Activated CD8-positive, alpha-beta memory T cell treated with anti-CD3 and anti-CD28 coated beads for 48 hours (primary cell): ENCODE data around the gene SHISA4.

Source experiments
- DNase-seq, 3 experiments: peaks; one replicate each; pipeline ENCODE4 v3.0.0-alpha.2; 2020; ENCODE audit warnings: low read depth in 2 of 3, low spot score in 2 of 3

Gene SHISA4

GRCh38 chr1:201881617-201882016 is 7.1 kb upstream of the SHISA4 start:
- no peak for DNase-seq

GRCh38 chr1:201882665-201883132 is 6.0 kb upstream of the SHISA4 start:
- no peak for DNase-seq

- DNase-seq = no peak
Observed at GRCh38 chr1:201883266-201883665, 5.4 kb upstream of the SHISA4 start.

- no peak for DNase-seq
Observed at GRCh38 chr1:201883786-201884185, 4.9 kb upstream of the SHISA4 start.

GRCh38 chr1:201884425-201884824 is 4.3 kb upstream of the SHISA4 start:
- no peak for DNase-seq

GRCh38 chr1:201885531-201886075 is 3.1 kb upstream of the SHISA4 start:
- no peak for DNase-seq

GRCh38 chr1:201886103-201886885 is 2.4 kb upstream of the SHISA4 start:
- DNase-seq = no peak

- DNase-seq = no peak
Observed at GRCh38 chr1:201887116-201887866, 1.4 kb upstream of the SHISA4 start.

GRCh38 chr1:201889090-201889968 is 631 bp downstream of the SHISA4 start:
- DNase-seq = no peak

- DNase-seq = no peak
Observed at GRCh38 chr1:201890223-201890622, 1.5 kb downstream of the SHISA4 start.

- no peak for DNase-seq
Observed at GRCh38 chr1:201890806-201891450, 2.2 kb downstream of the SHISA4 start.

GRCh38 chr1:201891451-201892045 is 2.9 kb downstream of the SHISA4 start:
- no peak for DNase-seq

- DNase-seq = no peak
Observed at GRCh38 chr1:201892211-201892610, 3.5 kb downstream of the SHISA4 start.

GRCh38 chr1:201893431-201893830 is 4.7 kb downstream of the SHISA4 start:
- no peak for DNase-seq

- no peak for DNase-seq
Observed at GRCh38 chr1:201894343-201895119, 5.8 kb downstream of the SHISA4 start.

- DNase-seq = no peak
Observed at GRCh38 chr1:201895120-201895665, 6.5 kb downstream of the SHISA4 start.

GRCh38 chr1:201895913-201896807 is 7.5 kb downstream of the SHISA4 start:
- DNase-seq = peak; percentile 67 to 89 (median 75)

- DNase-seq = no peak
Observed at GRCh38 chr1:201896951-201897391, 8.3 kb downstream of the SHISA4 start.
